Upper lobe of left lung (tissue), 6 donors: Measurements from ENCODE around the gene LZIC. TPM values are rescaled to one million over a fixed set of nuclear protein-coding genes. Genes with fewer than 3 reads are reported as not detected.

ENCODE experiments used
- ATAC-seq, 2 donors: fragments of 200-7000 bp; cut with Tn5 transposase; one replicate each; pipeline ENCODE4 v1.9.1; 2022; ENCODE audit warnings: mild to moderate bottlenecking in 2 of 2, moderate library complexity in 2 of 2; ENCODE audit not compliant: low FRiP score in 2 of 2
- DNase-seq, 2 donors: peaks; one replicate each; pipeline ENCODE4 v3.0.0-alpha.2; 2019 to 2020
- H3K27ac ChIP-seq, 4 donors: fragments of 200-600 bp; sonication (generic); one replicate each; pipeline ENCODE4 v1.5.1; 2016 to 2019
- H3K27me3 ChIP-seq, 4 donors: fragments of 200-600 bp; sonication (generic); one replicate each; pipeline ENCODE4 v1.5.1; 2017 to 2019
- H3K36me3 ChIP-seq, 4 donors: fragments of 200-600 bp; sonication (generic); one replicate each; pipeline ENCODE4 v1.5.1; 2016 to 2019
- H3K4me1 ChIP-seq, 4 donors: fragments of 200-600 bp; sonication (generic); one replicate each; pipeline ENCODE4 v1.5.1; 2018 to 2019
- H3K4me3 ChIP-seq, 4 donors: fragments of 200-600 bp; sonication (generic); one replicate each; pipeline ENCODE4 v1.5.1; 2017 to 2019; ENCODE audit warnings: mild to moderate bottlenecking in 2 of 4, moderate library complexity in 1 of 4
- H3K9me3 ChIP-seq, 4 donors: fragments of 200-600 bp; sonication (generic); one replicate each; pipeline ENCODE4 v1.5.1; 2018 to 2019
- CTCF ChIP-seq, 6 experiments: fragments of 450-650 bp in 4 of 6; fragments of 200-600 bp in 2 of 6; sonication (generic) in 2 of 6; IDR thresholded peaks; one replicate each; pipeline ENCODE4 v1.5.1; 2016 to 2019; ENCODE audit warnings: antibody characterized with exemption in 6 of 6
- EP300 ChIP-seq, 4 donors: sonication (generic); formaldehyde crosslinking; IDR thresholded peaks; one replicate each; pipeline ENCODE4 v1.5.1; 2017; ENCODE audit warnings: antibody characterized with exemption in 4 of 4, control low read depth in 2 of 4
- POLR2A ChIP-seq, 4 donors: fragments of 450-650 bp; IDR thresholded peaks; one replicate each; pipeline ENCODE4 v1.5.1; 2016 to 2017; ENCODE audit warnings: antibody characterized with exemption in 4 of 4, mild to moderate bottlenecking in 2 of 4
- POLR2AphosphoS5 ChIP-seq, 2 donors: sonication (generic); formaldehyde crosslinking; IDR thresholded peaks; one replicate each; pipeline ENCODE4 v1.5.1; 2017; ENCODE audit warnings: antibody characterized with exemption in 2 of 2
- WGBS, 2 donors: methylation state at CpG; one replicate each; pipeline ENCODE4 v1.1.5; 2017 to 2018; 5-methylcytosine and 5-hydroxymethylcytosine counted together
- total RNA-seq, 6 donors: library from RNA; depleted of rRNA in 4 of 6; stranded (reverse); fragments of >200 nt in 4 of 6; gene quantifications; one replicate each; pipeline versions ENCODE4 v1.1.0 to v1.2.1, GENCODE V29; 2016 to 2021
- donor health status: DM: no; HTN: no; CAD: no; lungs with moderate emphysema.
- donor health status: DM: no; HTN: yes; CAD: no; lungs with severe emphysema.

Gene LZIC
- total RNA-seq, 6 donors from 2014 or later = 9.4 to 28.7 (median 19.4) TPM

- H3K4me3 ChIP-seq = peak within 1 kb of the TSS; percentile 80 to 93 (median 91)
- H3K27me3 ChIP-seq = no peaks in the 10 kb centered on the region
- 0% methylated on average over 1 of the region's 55 CpGs; no CpG with 5 or more reads in 1 of the 2 donors for WGBS, 2 donors
- peak within 1 kb of the TSS; percentile 89 to 97 (median 93) for H3K27ac ChIP-seq
- ATAC-seq (no peak), DNase-seq (no peak)
- H3K4me1 ChIP-seq = peaks cover 17 to 37% (median 26%) of the 10 kb centered on the region in 4 donors
- no peaks in the 10 kb centered on the region for H3K36me3 ChIP-seq
- H3K9me3 ChIP-seq = no peaks in the 10 kb centered on the region
- TF ChIP-seq CTCF (IDR thresholded peaks at IDR 0.05) = peak in 1 of 6 experiments; percentile 22
- peak; percentile 22 to 50 for TF ChIP-seq POLR2AphosphoS5 (IDR thresholded peaks at IDR 0.05)
- TF ChIP-seq EP300 (IDR thresholded peaks at IDR 0.05) = no peak
- TF ChIP-seq POLR2A (IDR thresholded peaks at IDR 0.05) = peak in 2 of 4 donors; percentile 10 to 47
Measured at GRCh38 chr1:9910076-9910422, 33.1 kb downstream of the LZIC start, which contains the start of gene CTNNBIP1. Gene CTNNBIP1, minus strand, starts transcription at chr1:9910269. Its CDS starts 38,205 bp downstream, at chr1:9872064.

- H3K27me3 ChIP-seq = no peaks in the 10 kb centered on the region
- H3K4me3 ChIP-seq = peak overlapping the region; percentile 80 to 93 (median 91)
- no peak for TF ChIP-seq POLR2A (IDR thresholded peaks at IDR 0.05)
- TF ChIP-seq EP300 (IDR thresholded peaks at IDR 0.05) = no peak
- TF ChIP-seq POLR2AphosphoS5 (IDR thresholded peaks at IDR 0.05) = no peak
- no peak for TF ChIP-seq CTCF (IDR thresholded peaks at IDR 0.05)
- 1 to 2% methylated on average over 20 to 28 of the region's 47 CpGs for WGBS, 2 donors
- no peaks in the 10 kb centered on the region for H3K36me3 ChIP-seq
- peak overlapping the region; percentile 87 to 92 (median 88) for H3K27ac ChIP-seq
- H3K4me1 ChIP-seq = peaks cover 17 to 37% (median 26%) of the 10 kb centered on the region in 4 donors
- DNase-seq = peak in 1 of 2 donors; percentile 49
- H3K9me3 ChIP-seq = no peaks in the 10 kb centered on the region
- ATAC-seq = no peak
Measured at GRCh38 chr1:9909234-9910046, 33.8 kb downstream of the LZIC start.

- Histone ChIP-seq H3K4me3 (peak overlapping the region in 3 of 4 donors; percentile 90 to 93 (median 92)), H3K4me1 (peaks cover 17 to 37% (median 26%) of the 10 kb centered on the region in 4 donors), H3K27me3 (no peaks in the 10 kb centered on the region), H3K9me3 (no peaks in the 10 kb centered on the region), H3K27ac (peak overlapping the region; percentile 87 to 92 (median 88)), H3K36me3 (no peaks in the 10 kb centered on the region)
- TF ChIP-seq POLR2A (IDR thresholded peaks at IDR 0.05) = no peak
- ATAC-seq (no peak), DNase-seq (no peak)
- WGBS, 2 donors = 56 to 59% methylated on average over 4 of the region's 4 CpGs
Measured at GRCh38 chr1:9908871-9909233, 34.3 kb downstream of the LZIC start.

GRCh38 chr1:9907441-9907840, 35.8 kb downstream of the LZIC start:
- peak in 1 of 4 donors; percentile 13 for TF ChIP-seq POLR2A (IDR thresholded peaks at IDR 0.05)
- TF ChIP-seq EP300 (IDR thresholded peaks at IDR 0.05) = no peak
- DNase-seq = peak in 1 of 2 donors; percentile 46
- 64 to 68% methylated on average over 5 of the region's 5 CpGs for WGBS, 2 donors
- peaks cover 20 to 45% (median 28%) of the 10 kb centered on the region in 4 donors for H3K4me1 ChIP-seq
- ATAC-seq = no peak
- H3K9me3 ChIP-seq = no peaks in the 10 kb centered on the region
- H3K27me3 ChIP-seq = no peaks in the 10 kb centered on the region
- peak overlapping the region in 3 of 4 donors; percentile 16 to 75 (median 46) for H3K27ac ChIP-seq
- H3K36me3 ChIP-seq = no peaks in the 10 kb centered on the region
- H3K4me3 ChIP-seq = no peak overlapping the region

DNA sequence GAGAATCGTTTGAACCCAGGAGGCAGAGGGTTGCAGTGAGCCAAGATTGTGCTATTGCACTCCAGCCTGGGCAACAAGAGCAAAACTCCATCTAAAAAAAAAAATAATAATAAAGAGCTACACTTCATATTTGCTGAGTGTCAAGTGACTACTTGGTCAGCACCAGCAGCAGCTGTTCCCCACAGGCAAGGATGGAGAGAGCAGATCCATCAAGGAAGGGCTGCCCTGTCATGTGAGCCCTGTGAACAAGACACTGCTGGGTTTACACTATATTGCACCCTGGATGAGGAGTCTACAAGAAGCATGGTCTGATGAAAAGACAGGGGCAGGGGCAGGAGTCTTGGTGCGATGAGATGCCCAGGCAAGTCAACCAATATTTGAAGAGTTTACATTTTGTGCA, 36.7 kb downstream of the LZIC start:
- H3K9me3 ChIP-seq = no peaks in the 10 kb centered on the region
- no peak for ATAC-seq
- H3K4me1 ChIP-seq = peaks cover 23 to 45% (median 33%) of the 10 kb centered on the region in 4 donors
- H3K27ac ChIP-seq = no peak overlapping the region
- H3K36me3 ChIP-seq = no peaks in the 10 kb centered on the region
- no peaks in the 10 kb centered on the region for H3K27me3 ChIP-seq
- no peak for TF ChIP-seq CTCF (IDR thresholded peaks at IDR 0.05)
- no peak for TF ChIP-seq POLR2A (IDR thresholded peaks at IDR 0.05)
- no peak for TF ChIP-seq POLR2AphosphoS5 (IDR thresholded peaks at IDR 0.05)
- no peak for TF ChIP-seq EP300 (IDR thresholded peaks at IDR 0.05)
- WGBS, 2 donors = 85 to 91% methylated on average over 2 of the region's 2 CpGs
- DNase-seq = no peak
- no peak overlapping the region for H3K4me3 ChIP-seq
